CMK (cell line): ENCODE results near the gene MGAM2.

Source experiments
- DNase-seq: peaks from one replicate; pipeline ENCODE4 v3.0.0-alpha.2; 2010; ENCODE audit warnings: low read depth

MGAM2 gene

GRCh38 chr7:142120524-142120923, 9.0 kb downstream of the MGAM2 start:
- DNase-seq: no peak

- DNase-seq: no peak
Measured at GRCh38 chr7:142123184-142123583, 11.7 kb downstream of the MGAM2 start.

- DNase-seq: no peak
Measured at GRCh38 chr7:142125256-142125955, 13.9 kb downstream of the MGAM2 start.

GRCh38 chr7:142130267-142130666, 18.7 kb downstream of the MGAM2 start:
- no peak for DNase-seq

GRCh38 chr7:142131439-142132185, 20.1 kb downstream of the MGAM2 start:
- DNase-seq: no peak

- DNase-seq: no peak
Measured at GRCh38 chr7:142133731-142134148, 22.2 kb downstream of the MGAM2 start.

GRCh38 chr7:142134909-142135308, 23.4 kb downstream of the MGAM2 start:
- DNase-seq: no peak

- no peak for DNase-seq
Measured at GRCh38 chr7:142138996-142139395, 27.5 kb downstream of the MGAM2 start.

GRCh38 chr7:142139597-142140400, 28.3 kb downstream of the MGAM2 start:
- DNase-seq: no peak

- no peak for DNase-seq
Measured at GRCh38 chr7:142140401-142140959, 29.0 kb downstream of the MGAM2 start.

- DNase-seq: no peak
Measured at GRCh38 chr7:142142702-142143101, 31.2 kb downstream of the MGAM2 start.

- no peak for DNase-seq
Measured at GRCh38 chr7:142146124-142146523, 34.6 kb downstream of the MGAM2 start.

GRCh38 chr7:142150356-142150755, 38.8 kb downstream of the MGAM2 start:
- no peak for DNase-seq

- no peak for DNase-seq
Measured at GRCh38 chr7:142150869-142151268, 39.4 kb downstream of the MGAM2 start.

- DNase-seq: no peak
Measured at GRCh38 chr7:142152076-142152475, 40.6 kb downstream of the MGAM2 start.

- no peak for DNase-seq
Measured at GRCh38 chr7:142153400-142153799, 41.9 kb downstream of the MGAM2 start.

- no peak for DNase-seq
Measured at GRCh38 chr7:142158736-142159496, 47.4 kb downstream of the MGAM2 start.

- no peak for DNase-seq
Measured at GRCh38 chr7:142161921-142162320, 50.4 kb downstream of the MGAM2 start.

GRCh38 chr7:142168746-142169145, 57.2 kb downstream of the MGAM2 start:
- DNase-seq: no peak

- DNase-seq: no peak
Measured at GRCh38 chr7:142172932-142173331, 61.4 kb downstream of the MGAM2 start.

GRCh38 chr7:142174441-142174840, 62.9 kb downstream of the MGAM2 start:
- no peak for DNase-seq

GRCh38 chr7:142175594-142175993, 64.1 kb downstream of the MGAM2 start:
- DNase-seq: no peak
